Neural progenitor cell (in vitro differentiated cells): ENCODE measurements around the gene PRKAB1.

ENCODE experiments used
- CTCF ChIP-seq: fragments of 200-600 bp; sonication (generic); IDR thresholded peaks from 2 replicates; pipeline ENCODE4 v1.5.1; 2017; ENCODE audit warnings: antibody characterized with exemption, mild to moderate bottlenecking
- EZH2 ChIP-seq: fragments of 200-600 bp; sonication (generic); IDR thresholded peaks from 2 replicates; pipeline ENCODE4 v1.6.1; 2017; ENCODE audit warnings: antibody characterized with exemption, mild to moderate bottlenecking, moderate library complexity

GRCh38 chr12:119652665-119653064 lies 15.3 kb upstream of the PRKAB1 start:
- no peak for TF ChIP-seq CTCF
- TF ChIP-seq EZH2, result no peak
